22Rv1 (cell line): Measurements from ENCODE around the gene OR7A10.

Experiments
- CTCF ChIP-seq: fragments of 450-650 bp; IDR thresholded peaks from 2 replicates; pipeline ENCODE4 v1.5.1; 2017; ENCODE audit warnings: mild to moderate bottlenecking
- ZFX ChIP-seq: fragments of 450-650 bp; IDR thresholded peaks from 2 replicates; pipeline ENCODE4 v1.6.1; 2017; ENCODE audit warnings: antibody characterized with exemption, borderline replicate concordance

DNA sequence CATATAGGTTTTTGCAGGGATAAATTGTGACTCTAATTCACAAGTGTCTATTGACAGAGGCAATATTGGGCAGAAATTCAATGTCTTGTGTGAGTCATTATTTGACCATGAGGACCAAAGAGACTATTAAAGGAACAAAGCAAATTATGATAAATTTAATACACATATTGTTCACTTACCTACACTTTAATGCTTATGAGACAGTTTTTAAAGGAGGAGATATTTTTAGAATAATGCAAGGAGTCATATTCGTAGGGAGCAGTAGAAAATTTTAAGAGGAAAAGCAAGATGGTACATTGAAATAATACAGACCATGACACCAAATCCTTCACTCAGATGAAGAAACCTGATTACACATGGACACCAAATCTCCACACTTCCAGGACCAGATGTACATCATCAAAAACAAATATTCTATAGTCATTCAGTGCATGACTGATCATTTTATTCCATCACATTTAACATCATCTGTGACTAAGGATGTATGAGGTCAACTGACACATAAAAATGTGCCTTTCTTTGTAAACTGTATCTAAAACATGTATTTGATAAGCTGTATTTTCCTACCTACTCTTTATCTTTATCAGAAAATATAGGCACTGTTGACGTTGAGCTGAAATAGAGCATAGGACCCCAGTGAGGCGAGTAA lies 41.4 kb upstream of the OR7A10 start:
- TF ChIP-seq CTCF (no peak), ZFX (no peak)
